ENCODE measurements around the gene MTA1.
A peak's percentile ranks its signal among the peaks of the same experiment; 100 is the strongest.

Gene MTA1

GRCh38 chr14:105467942-105468471, 48.4 kb downstream of the MTA1 start:
- TF ChIP-seq CTCF (conservative IDR thresholded peaks at IDR 0.05; ENCODE audit: low read depth): no peak
- DNase-seq (ENCODE audit: low spot score): no peak
- ChIA-PET CTCF (interaction anchor here (1.2 kb wide), 1 partner anchor 13 kb away, joined by 10 read pairs; no protein-coding TSS in a partner anchor), POLR2A (ENCODE audit: low non-redundant PET) (interaction anchor here (1.3 kb wide), 1 partner anchor 13 kb away, joined by 3 read pairs; no protein-coding TSS in a partner anchor)
- H3K27ac ChIP-seq: peak overlapping the region; percentile 100

- CTCF ChIA-PET: interaction anchor here (1.2 kb wide), 1 partner anchor 12 kb away, joined by 10 read pairs; no protein-coding TSS in a partner anchor
- POLR2A ChIA-PET (ENCODE audit: low non-redundant PET): interaction anchor here (1.3 kb wide), 1 partner anchor 12 kb away, joined by 3 read pairs; no protein-coding TSS in a partner anchor
- no peak for DNase-seq (ENCODE audit: low spot score)
- TF ChIP-seq CTCF (conservative IDR thresholded peaks at IDR 0.05; ENCODE audit: low read depth): no peak
- H3K27ac ChIP-seq: peak overlapping the region; percentile 100
Observed at GRCh38 chr14:105468621-105469241, 49.1 kb downstream of the MTA1 start.

- CTCF ChIA-PET: interaction anchor here (0.7 to 1.9 kb wide), 4 partner anchors 11 to 21 kb away, joined by 3 to 6 read pairs (median 4); no protein-coding TSS in a partner anchor
- no peak for DNase-seq (ENCODE audit: low spot score)
- POLR2A ChIA-PET (ENCODE audit: low non-redundant PET): no interaction called here
- H3K27ac ChIP-seq: peak overlapping the region; percentile 100
- TF ChIP-seq CTCF (conservative IDR thresholded peaks at IDR 0.05; ENCODE audit: low read depth): no peak
Observed at GRCh38 chr14:105469456-105470349, 50.1 kb downstream of the MTA1 start.

GRCh38 chr14:105470350-105471296, 51.0 kb downstream of the MTA1 start:
- TF ChIP-seq CTCF (conservative IDR thresholded peaks at IDR 0.05; ENCODE audit: low read depth): no peak
- DNase-seq (ENCODE audit: low spot score): no peak
- ChIA-PET POLR2A (ENCODE audit: low non-redundant PET) (no interaction called here), CTCF (interaction anchor here (1.0 to 1.9 kb wide), 3 partner anchors 10 to 22 kb away, joined by 4 to 6 read pairs (median 4); no protein-coding TSS in a partner anchor)
- H3K27ac ChIP-seq: peak overlapping the region; percentile 100

GRCh38 chr14:105471297-105471821, 51.7 kb downstream of the MTA1 start:
- POLR2A ChIA-PET (ENCODE audit: low non-redundant PET): no interaction called here
- DNase-seq (ENCODE audit: low spot score): no peak
- TF ChIP-seq CTCF (conservative IDR thresholded peaks at IDR 0.05; ENCODE audit: low read depth): no peak
- CTCF ChIA-PET: interaction anchor here (1.0 to 2.8 kb wide), 5 partner anchors 9 to 57 kb away, joined by 4 to 19 read pairs (median 6); no protein-coding TSS in a partner anchor
- H3K27ac ChIP-seq: peak overlapping the region; percentile 100
